HK-2 (cell line): ENCODE data around the gene MB21D2.
"Not testable (repeated sequence)": the region's sequence is repeated elsewhere in the genome, so short reads cannot be mapped to it uniquely, and the experiment has no call there.

Experiments used
- DNase-seq: peaks from one replicate; pipeline ENCODE4 v3.0.0-alpha.2; 2018; ENCODE audit not compliant: unreplicated experiment

Gene MB21D2

GRCh38 chr3:192802957-192803899 lies 114.4 kb downstream of the MB21D2 start:
- no peak for DNase-seq

- DNase-seq, result no peak
Measured at GRCh38 chr3:192801985-192802384, 115.7 kb downstream of the MB21D2 start.

- no peak for DNase-seq
Measured at GRCh38 chr3:192799721-192800120, 117.9 kb downstream of the MB21D2 start.

GRCh38 chr3:192795021-192795420 lies 122.6 kb downstream of the MB21D2 start:
- no peak for DNase-seq

GRCh38 chr3:192794216-192794615 lies 123.4 kb downstream of the MB21D2 start:
- no peak for DNase-seq

- not testable (repeated sequence) for DNase-seq
Measured at GRCh38 chr3:192788816-192789515, 128.7 kb downstream of the MB21D2 start.

GRCh38 chr3:192778508-192778907 lies 139.1 kb downstream of the MB21D2 start:
- no peak for DNase-seq

GRCh38 chr3:192774341-192774740 lies 143.3 kb downstream of the MB21D2 start:
- not testable (repeated sequence) for DNase-seq

- DNase-seq, result peak; percentile 32
Measured at GRCh38 chr3:192772240-192772894, 145.3 kb downstream of the MB21D2 start.

GRCh38 chr3:192758654-192759053 lies 159.0 kb downstream of the MB21D2 start:
- DNase-seq, result no peak

GRCh38 chr3:192751148-192751547 lies 166.5 kb downstream of the MB21D2 start:
- DNase-seq, result no peak

GRCh38 chr3:192750201-192750600 lies 167.5 kb downstream of the MB21D2 start:
- DNase-seq, result no peak

GRCh38 chr3:192747746-192748145 lies 169.9 kb downstream of the MB21D2 start:
- DNase-seq, result no peak

GRCh38 chr3:192747145-192747544 lies 170.5 kb downstream of the MB21D2 start:
- DNase-seq, result no peak
